ENCODE data around the gene VPS26A. TPM values are rescaled to one million over a fixed set of nuclear protein-coding genes. Genes with fewer than 3 reads are reported as not detected.

The VPS26A gene
- total RNA-seq, 1 experiment from 2014 or later, result 37.4 TPM

- TF ChIP-seq EMX1 (CRISPR knock-in tag; IDR thresholded peaks at IDR 0.05) (no peak), PRDM15 (CRISPR knock-in tag; IDR thresholded peaks at IDR 0.05) (no peak), OVOL2 (CRISPR knock-in tag; IDR thresholded peaks at IDR 0.05; ENCODE audit: borderline replicate concordance) (no peak)
Observed at GRCh38 chr10:69104994-69105790, 18.8 kb upstream of the VPS26A start (continued).

GRCh38 chr10:69107176-69107490 lies 16.8 kb upstream of the VPS26A start:
- H3K36me3 Mint-ChIP-seq, result no peaks in the 10 kb centered on the region
- ATAC-seq (no peak), DNase-seq (ENCODE audit: low spot score) (no peak)
- CTCF ChIA-PET, result interaction anchor here (0.6 kb wide), 1 partner anchor 18 kb away, joined by 3 read pairs; no protein-coding TSS in a partner anchor
- H3K4me1 Mint-ChIP-seq, result no peaks in the 10 kb centered on the region
- H3K9me3 Mint-ChIP-seq, result no peaks in the 10 kb centered on the region
- H3K4me3 Mint-ChIP-seq, result no peak overlapping the region
- POLR2A ChIA-PET, result no interaction called here
- H3K27ac Mint-ChIP-seq, result no peak overlapping the region
- TF ChIP-seq OVOL2 (CRISPR knock-in tag; IDR thresholded peaks at IDR 0.05; ENCODE audit: borderline replicate concordance), result no peak
- no peak for TF ChIP-seq ZSCAN18 (CRISPR knock-in tag; IDR thresholded peaks at IDR 0.05)
- no peak for TF ChIP-seq IRF2 (CRISPR knock-in tag; IDR thresholded peaks at IDR 0.05; ENCODE audit: borderline replicate concordance, low read depth)
- TF ChIP-seq HMGXB4 (CRISPR knock-in tag; IDR thresholded peaks at IDR 0.05), result no peak
- no peak for TF ChIP-seq PRDM15 (CRISPR knock-in tag; IDR thresholded peaks at IDR 0.05)
- no peaks in the 10 kb centered on the region for H3K27me3 Mint-ChIP-seq (ENCODE audit: low read depth)

DNA sequence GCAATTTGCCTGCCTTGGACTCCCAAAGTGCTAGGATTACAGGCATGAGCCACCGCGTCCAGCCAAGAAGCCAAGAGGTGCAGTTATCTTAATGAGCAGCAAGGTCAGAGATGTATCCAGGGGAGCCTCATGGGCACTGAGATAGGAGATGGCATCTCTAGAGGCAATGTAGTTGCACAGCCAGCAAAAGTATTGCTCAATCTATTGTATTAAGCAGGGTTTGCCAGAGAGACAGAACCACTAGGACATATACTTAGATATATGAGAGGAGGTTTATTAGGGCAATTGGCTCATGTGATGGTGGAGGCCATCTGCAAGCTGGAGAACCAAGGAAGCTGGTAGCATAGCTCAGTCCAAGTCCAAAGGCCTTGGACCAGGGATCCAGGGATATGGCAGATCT lies 16.3 kb upstream of the VPS26A start:
- no peaks in the 10 kb centered on the region for H3K9me3 Mint-ChIP-seq
- H3K4me1 Mint-ChIP-seq, result no peaks in the 10 kb centered on the region
- CTCF ChIA-PET, result interaction anchor here (0.6 kb wide), 1 partner anchor 17 kb away, joined by 3 read pairs; no protein-coding TSS in a partner anchor
- POLR2A ChIA-PET, result no interaction called here
- ATAC-seq, result no peak
- H3K4me3 Mint-ChIP-seq, result no peak overlapping the region
- H3K27me3 Mint-ChIP-seq (ENCODE audit: low read depth), result no peaks in the 10 kb centered on the region
- H3K36me3 Mint-ChIP-seq, result no peaks in the 10 kb centered on the region
- no peak for DNase-seq (ENCODE audit: low spot score)
- no peak overlapping the region for H3K27ac Mint-ChIP-seq
- TF ChIP-seq, protein P1, sequence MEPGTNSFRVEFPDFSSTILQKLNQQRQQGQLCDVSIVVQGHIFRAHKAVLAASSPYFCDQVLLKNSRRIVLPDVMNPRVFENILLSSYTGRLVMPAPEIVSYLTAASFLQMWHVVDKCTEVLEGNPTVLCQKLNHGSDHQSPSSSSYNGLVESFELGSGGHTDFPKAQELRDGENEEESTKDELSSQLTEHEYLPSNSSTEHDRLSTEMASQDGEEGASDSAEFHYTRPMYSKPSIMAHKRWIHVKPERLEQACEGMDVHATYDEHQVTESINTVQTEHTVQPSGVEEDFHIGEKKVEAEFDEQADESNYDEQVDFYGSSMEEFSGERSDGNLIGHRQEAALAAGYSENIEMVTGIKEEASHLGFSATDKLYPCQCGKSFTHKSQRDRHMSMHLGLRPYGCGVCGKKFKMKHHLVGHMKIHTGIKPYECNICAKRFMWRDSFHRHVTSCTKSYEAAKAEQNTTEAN (CRISPR knock-in tag; IDR thresholded peaks at IDR 0.05), result no peak
- TF ChIP-seq, protein P2, sequence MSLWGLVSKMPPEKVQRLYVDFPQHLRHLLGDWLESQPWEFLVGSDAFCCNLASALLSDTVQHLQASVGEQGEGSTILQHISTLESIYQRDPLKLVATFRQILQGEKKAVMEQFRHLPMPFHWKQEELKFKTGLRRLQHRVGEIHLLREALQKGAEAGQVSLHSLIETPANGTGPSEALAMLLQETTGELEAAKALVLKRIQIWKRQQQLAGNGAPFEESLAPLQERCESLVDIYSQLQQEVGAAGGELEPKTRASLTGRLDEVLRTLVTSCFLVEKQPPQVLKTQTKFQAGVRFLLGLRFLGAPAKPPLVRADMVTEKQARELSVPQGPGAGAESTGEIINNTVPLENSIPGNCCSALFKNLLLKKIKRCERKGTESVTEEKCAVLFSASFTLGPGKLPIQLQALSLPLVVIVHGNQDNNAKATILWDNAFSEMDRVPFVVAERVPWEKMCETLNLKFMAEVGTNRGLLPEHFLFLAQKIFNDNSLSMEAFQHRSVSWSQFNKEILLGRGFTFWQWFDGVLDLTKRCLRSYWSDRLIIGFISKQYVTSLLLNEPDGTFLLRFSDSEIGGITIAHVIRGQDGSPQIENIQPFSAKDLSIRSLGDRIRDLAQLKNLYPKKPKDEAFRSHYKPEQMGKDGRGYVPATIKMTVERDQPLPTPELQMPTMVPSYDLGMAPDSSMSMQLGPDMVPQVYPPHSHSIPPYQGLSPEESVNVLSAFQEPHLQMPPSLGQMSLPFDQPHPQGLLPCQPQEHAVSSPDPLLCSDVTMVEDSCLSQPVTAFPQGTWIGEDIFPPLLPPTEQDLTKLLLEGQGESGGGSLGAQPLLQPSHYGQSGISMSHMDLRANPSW (CRISPR knock-in tag; conservative IDR thresholded peaks at IDR 0.05; ENCODE audit: low read depth), result no peak
- TF ChIP-seq E2F1 (CRISPR knock-in tag; IDR thresholded peaks at IDR 0.05) (no peak), SMAD3 (CRISPR knock-in tag; IDR thresholded peaks at IDR 0.05; ENCODE audit: borderline replicate concordance) (no peak), USF2 (CRISPR knock-in tag; IDR thresholded peaks at IDR 0.05) (no peak), MYBL2 (CRISPR knock-in tag; IDR thresholded peaks at IDR 0.05) (no peak), ZNF416 (CRISPR knock-in tag; IDR thresholded peaks at IDR 0.05) (no peak), NR2C2 (CRISPR knock-in tag; IDR thresholded peaks at IDR 0.05) (no peak)
